ENCODE measurements around the gene HTR4.
A peak's percentile ranks its signal among the peaks of the same experiment; 100 is the strongest.
"Not testable (repeated sequence)": the region's sequence is repeated elsewhere in the genome, so short reads cannot be mapped to it uniquely, and the experiment has no call there.

The HTR4 gene

GRCh38 chr5:148482196-148482595 is 172.1 kb downstream of the HTR4 start:
- DNase-seq (ENCODE audit: low read depth, low spot score), result no peak

GRCh38 chr5:148477429-148477828 is 176.9 kb downstream of the HTR4 start:
- DNase-seq (ENCODE audit: low read depth, low spot score), result no peak

- no peak for DNase-seq (ENCODE audit: low read depth, low spot score)
These were observed 178.0 kb downstream of the HTR4 start for GRCh38 chr5:148476302-148476701.

- no peak for DNase-seq (ENCODE audit: low read depth, low spot score)
These were observed 180.3 kb downstream of the HTR4 start for GRCh38 chr5:148474025-148474511.

- no peak for DNase-seq (ENCODE audit: low read depth, low spot score)
These were observed 182.9 kb downstream of the HTR4 start for GRCh38 chr5:148471379-148471778.

- DNase-seq (ENCODE audit: low read depth, low spot score), result no peak
These were observed 184.8 kb downstream of the HTR4 start for GRCh38 chr5:148469501-148469935.

GRCh38 chr5:148468746-148469145 is 185.6 kb downstream of the HTR4 start:
- not testable (repeated sequence) for DNase-seq (ENCODE audit: low read depth, low spot score)

- no peak for DNase-seq (ENCODE audit: low read depth, low spot score)
These were observed 186.4 kb downstream of the HTR4 start for GRCh38 chr5:148467958-148468357.

GRCh38 chr5:148466236-148466580 is 188.1 kb downstream of the HTR4 start:
- DNase-seq (ENCODE audit: low read depth, low spot score), result no peak

GRCh38 chr5:148465381-148466235 is 188.7 kb downstream of the HTR4 start:
- DNase-seq (ENCODE audit: low read depth, low spot score), result no peak

- no peak for DNase-seq (ENCODE audit: low read depth, low spot score)
These were observed 194.7 kb downstream of the HTR4 start for GRCh38 chr5:148459669-148460068.

GRCh38 chr5:148458036-148458888 is 196.1 kb downstream of the HTR4 start:
- DNase-seq (ENCODE audit: low read depth, low spot score), result no peak

GRCh38 chr5:148457183-148457620 is 197.1 kb downstream of the HTR4 start:
- DNase-seq (ENCODE audit: low read depth, low spot score), result no peak

- no peak for DNase-seq (ENCODE audit: low read depth, low spot score)
These were observed 199.1 kb downstream of the HTR4 start for GRCh38 chr5:148455185-148455584.

- no peak for DNase-seq (ENCODE audit: low read depth, low spot score)
These were observed 199.8 kb downstream of the HTR4 start for GRCh38 chr5:148454576-148454975.

- no peak for DNase-seq (ENCODE audit: low read depth, low spot score)
These were observed 201.7 kb downstream of the HTR4 start for GRCh38 chr5:148452499-148453193.

GRCh38 chr5:148446611-148447010 is 207.7 kb downstream of the HTR4 start:
- DNase-seq (ENCODE audit: low read depth, low spot score), result no peak

GRCh38 chr5:148445578-148445977 is 208.7 kb downstream of the HTR4 start:
- no peak for DNase-seq (ENCODE audit: low read depth, low spot score)

- DNase-seq (ENCODE audit: low read depth, low spot score), result peak; percentile 40
These were observed 210.3 kb downstream of the HTR4 start for GRCh38 chr5:148443998-148444397.

GRCh38 chr5:148443241-148443640 is 211.1 kb downstream of the HTR4 start:
- DNase-seq (ENCODE audit: low read depth, low spot score), result no peak

- DNase-seq (ENCODE audit: low read depth, low spot score), result no peak
These were observed 215.4 kb downstream of the HTR4 start for GRCh38 chr5:148438933-148439332.

- no peak for DNase-seq (ENCODE audit: low read depth, low spot score)
These were observed 217.1 kb downstream of the HTR4 start for GRCh38 chr5:148437249-148437648.
